Fibroblast of mammary gland (primary cell): ENCODE data around the gene ALDH1B1.

Experiments
- DNase-seq: peaks from one replicate; pipeline ENCODE4 v3.0.0-alpha.2; 2010; ENCODE audit warnings: low read depth
- H3K4me3 ChIP-seq: 2 replicates; pipeline ENCODE4 v1.5.1; 2011; ENCODE audit warnings: low read depth, mild to moderate bottlenecking, low read length, moderate library complexity; ENCODE audit not compliant: control insufficient read depth
- CTCF ChIP-seq: conservative IDR thresholded peaks from 2 replicates; pipeline ENCODE4 v1.5.1; 2011; ENCODE audit warnings: low read depth, low read length, inconsistent platforms; ENCODE audit not compliant: control insufficient read depth, insufficient read depth

Gene ALDH1B1

GRCh38 chr9:38431116-38431515 lies 38.6 kb downstream of the ALDH1B1 start:
- DNase-seq, result no peak

GRCh38 chr9:38432922-38433510 lies 40.5 kb downstream of the ALDH1B1 start:
- peak; percentile 58 for TF ChIP-seq CTCF
- peak; percentile 49 for DNase-seq
- no peak overlapping the region for H3K4me3 ChIP-seq

More at GRCh38 chr9:38431116-38431515, 38.6 kb downstream of the ALDH1B1 start:
- no peak overlapping the region for H3K4me3 ChIP-seq
- no peak for TF ChIP-seq CTCF

GRCh38 chr9:38434365-38434764 lies 41.9 kb downstream of the ALDH1B1 start:
- no peak for TF ChIP-seq CTCF
- no peak overlapping the region for H3K4me3 ChIP-seq
- no peak for DNase-seq

- no peak for TF ChIP-seq CTCF
- no peak overlapping the region for H3K4me3 ChIP-seq
- no peak for DNase-seq
These were observed 42.4 kb downstream of the ALDH1B1 start for GRCh38 chr9:38434853-38435252.

GRCh38 chr9:38435521-38435920 lies 43.0 kb downstream of the ALDH1B1 start:
- TF ChIP-seq CTCF, result no peak
- DNase-seq, result no peak

GRCh38 chr9:38436708-38437107 lies 44.2 kb downstream of the ALDH1B1 start:
- H3K4me3 ChIP-seq, result no peak overlapping the region
- no peak for TF ChIP-seq CTCF
- no peak for DNase-seq

More at GRCh38 chr9:38435521-38435920, 43.0 kb downstream of the ALDH1B1 start:
- no peak overlapping the region for H3K4me3 ChIP-seq
